Mesendoderm (in vitro differentiated cells): ENCODE measurements around the gene TMEM151B.
"Not testable (repeated sequence)": the region's sequence is repeated elsewhere in the genome, so short reads cannot be mapped to it uniquely, and the experiment has no call there.

Experiments
- DNase-seq: peaks from one replicate; pipeline ENCODE4 v3.0.0; 2013
- H2AK5ac ChIP-seq: 2 replicates; pipeline ENCODE4 v1.6.1; 2013; ENCODE audit warnings: low read length, inconsistent platforms
- H2BK120ac ChIP-seq: 2 replicates; pipeline ENCODE4 v1.6.1; 2013; ENCODE audit warnings: low read depth, mild to moderate bottlenecking, low read length, moderate library complexity, mixed read lengths
- H2BK15ac ChIP-seq: replicated peaks from 2 replicates; pipeline ENCODE4 v1.6.1; 2013; ENCODE audit warnings: low read depth, mild to moderate bottlenecking, moderate library complexity
- H2BK5ac ChIP-seq: 2 replicates; pipeline ENCODE4 v1.6.1; 2013; ENCODE audit warnings: low read length, inconsistent platforms
- H3K18ac ChIP-seq: 2 replicates; pipeline ENCODE4 v1.6.1; 2013; ENCODE audit warnings: mild to moderate bottlenecking, low read length, mixed read lengths
- H3K23ac ChIP-seq: one replicate; pipeline ENCODE4 v1.6.1; 2013; ENCODE audit warnings: low read length
- H3K27ac ChIP-seq: 2 replicates; pipeline ENCODE4 v1.5.1; 2013; ENCODE audit warnings: low read depth, mild to moderate bottlenecking, inconsistent platforms, low read length, moderate library complexity
- H3K27me3 ChIP-seq: 2 replicates; pipeline ENCODE4 v1.6.1; 2013; ENCODE audit warnings: low read length, control low read depth, mild to moderate bottlenecking, inconsistent platforms; ENCODE audit not compliant: insufficient read depth, poor library complexity
- H3K36me3 ChIP-seq: 2 replicates; pipeline ENCODE4 v1.6.1; 2013; ENCODE audit warnings: low read length, inconsistent platforms; ENCODE audit not compliant: control insufficient read depth, insufficient read depth
- H3K4ac ChIP-seq: one replicate; pipeline ENCODE4 v1.6.1; 2013; ENCODE audit warnings: low read depth, mild to moderate bottlenecking, low read length, moderate library complexity
- H3K4me1 ChIP-seq: 2 replicates; pipeline ENCODE4 v1.6.1; 2013; ENCODE audit warnings: low read depth, low read length, inconsistent platforms; ENCODE audit not compliant: control insufficient read depth
- H3K4me2 ChIP-seq: 2 replicates; pipeline ENCODE4 v1.6.1; 2013; ENCODE audit warnings: low read length
- H3K4me3 ChIP-seq: 2 replicates; pipeline ENCODE4 v1.5.1; 2013; ENCODE audit warnings: mild to moderate bottlenecking, low read length
- H3K56ac ChIP-seq: one replicate; pipeline ENCODE4 v1.6.1; 2013; ENCODE audit warnings: low read length
- H3K79me1 ChIP-seq: 2 replicates; pipeline ENCODE4 v1.6.1; 2013; ENCODE audit warnings: low read length, inconsistent platforms
- H3K79me2 ChIP-seq: 2 replicates; pipeline ENCODE4 v1.6.1; 2013; ENCODE audit warnings: mild to moderate bottlenecking, low read length; ENCODE audit not compliant: control insufficient read depth, insufficient read depth
- H3K9ac ChIP-seq: 2 replicates; pipeline ENCODE4 v1.6.1; 2013; ENCODE audit warnings: low read length, inconsistent platforms
- H4K5ac ChIP-seq: one replicate; pipeline ENCODE4 v1.6.1; 2013; ENCODE audit warnings: low read length
- H4K8ac ChIP-seq: one replicate; pipeline ENCODE4 v1.6.1; 2013; ENCODE audit warnings: low read depth, mild to moderate bottlenecking, control low read depth, low read length, moderate library complexity
- WGBS: extraction: QIAGEN DNeasy Blood & Tissue Kit; methylation state at CpG from one replicate; pipeline ENCODE4 v1.1.7; 2013; ENCODE audit warnings: low lambda C conversion rate, missing lambda C conversion rate; ENCODE audit not compliant: insufficient coverage; ENCODE audit errors: extremely low coverage; 5-methylcytosine and 5-hydroxymethylcytosine counted together

TMEM151B gene

DNA sequence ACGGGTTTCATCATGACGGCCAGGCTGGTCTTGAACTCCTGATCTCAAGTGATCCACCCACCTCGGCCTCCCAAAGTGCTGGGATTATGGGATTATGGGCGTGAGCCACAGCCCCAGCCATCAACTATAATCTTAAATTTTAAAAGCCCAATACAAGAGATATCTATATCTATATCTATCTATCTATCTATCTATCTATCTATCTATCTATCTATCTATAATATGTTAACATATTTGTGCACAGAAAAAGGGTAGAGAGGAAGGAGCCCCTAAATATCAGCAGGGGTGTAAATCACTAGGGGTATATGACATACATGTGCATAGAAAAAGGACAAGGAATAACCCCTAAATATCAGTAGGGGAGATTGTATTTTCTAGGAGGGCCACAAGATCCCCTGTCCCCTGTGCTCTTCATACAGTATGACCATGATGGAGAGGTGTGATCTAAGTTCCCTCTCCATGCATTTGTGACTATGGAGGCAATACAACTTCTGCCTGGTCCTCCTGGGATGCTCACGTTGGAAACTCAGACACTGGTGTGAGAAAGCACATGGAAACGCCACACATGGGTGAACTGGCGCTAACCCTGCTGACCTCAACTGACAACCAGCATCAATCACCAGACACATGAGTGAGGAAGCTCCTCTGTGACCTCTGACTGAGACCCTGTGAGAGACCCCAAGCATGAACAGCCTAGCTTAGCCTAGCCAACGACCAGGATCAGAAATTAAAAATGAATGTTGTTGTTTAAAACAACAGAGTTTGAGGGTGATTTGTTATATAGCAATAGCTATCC is 71.0 kb downstream of the TMEM151B start:
- Histone ChIP-seq H3K4me2 (no peak overlapping the region), H2BK15ac (no peak overlapping the region), H4K8ac (no peak overlapping the region), H3K4ac (no peak overlapping the region), H2BK120ac (no peak overlapping the region), H3K27ac (no peak overlapping the region), H3K9ac (no peak overlapping the region), H3K56ac (no peak overlapping the region), H3K27me3 (no peaks in the 10 kb centered on the region), H3K4me1 (no peaks in the 10 kb centered on the region), H3K79me2 (no peaks in the 10 kb centered on the region), H4K5ac (no peak overlapping the region), H3K36me3 (no peaks in the 10 kb centered on the region), H3K4me3 (no peak overlapping the region), H3K23ac (no peak overlapping the region), H3K79me1 (no peaks in the 10 kb centered on the region), H3K18ac (no peak overlapping the region), H2AK5ac (no peak overlapping the region), H2BK5ac (no peak overlapping the region)
- DNase-seq, result no peak
- WGBS, result no CpG with 5 or more reads among the region's 8 CpGs

DNA sequence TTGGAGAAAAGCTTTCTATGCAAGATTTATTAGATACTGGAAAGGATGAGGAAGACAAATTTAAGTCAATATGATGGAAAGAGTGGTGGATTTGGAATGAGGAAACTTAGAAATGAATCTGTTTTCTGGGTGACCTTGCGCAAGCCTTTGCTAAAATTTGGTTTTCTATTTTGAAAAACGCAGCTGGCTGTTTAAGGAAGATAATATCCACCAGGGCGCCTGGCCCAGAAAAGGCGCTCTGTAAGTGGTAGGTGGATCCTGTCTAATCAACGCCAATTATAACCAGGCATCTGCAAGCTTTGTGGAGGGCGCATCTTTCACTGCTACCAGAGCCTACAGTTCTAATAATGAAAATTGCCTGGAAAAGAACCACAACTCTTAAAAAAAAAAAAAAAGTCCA is 71.8 kb downstream of the TMEM151B start:
- Histone ChIP-seq H3K79me2 (no peaks in the 10 kb centered on the region), H3K4me1 (no peaks in the 10 kb centered on the region), H3K23ac (no peak overlapping the region), H2BK15ac (no peak overlapping the region), H2BK5ac (no peak overlapping the region), H3K27ac (no peak overlapping the region), H3K36me3 (no peaks in the 10 kb centered on the region), H3K27me3 (no peaks in the 10 kb centered on the region), H3K9ac (no peak overlapping the region), H3K4me2 (no peak overlapping the region), H4K8ac (no peak overlapping the region), H2BK120ac (no peak overlapping the region), H3K4ac (no peak overlapping the region), H3K56ac (no peak overlapping the region), H3K79me1 (no peaks in the 10 kb centered on the region), H4K5ac (no peak overlapping the region), H3K4me3 (no peak overlapping the region), H2AK5ac (no peak overlapping the region), H3K18ac (no peak overlapping the region)
- DNase-seq, result no peak
- WGBS, result no CpG with 5 or more reads among the region's 6 CpGs

DNA sequence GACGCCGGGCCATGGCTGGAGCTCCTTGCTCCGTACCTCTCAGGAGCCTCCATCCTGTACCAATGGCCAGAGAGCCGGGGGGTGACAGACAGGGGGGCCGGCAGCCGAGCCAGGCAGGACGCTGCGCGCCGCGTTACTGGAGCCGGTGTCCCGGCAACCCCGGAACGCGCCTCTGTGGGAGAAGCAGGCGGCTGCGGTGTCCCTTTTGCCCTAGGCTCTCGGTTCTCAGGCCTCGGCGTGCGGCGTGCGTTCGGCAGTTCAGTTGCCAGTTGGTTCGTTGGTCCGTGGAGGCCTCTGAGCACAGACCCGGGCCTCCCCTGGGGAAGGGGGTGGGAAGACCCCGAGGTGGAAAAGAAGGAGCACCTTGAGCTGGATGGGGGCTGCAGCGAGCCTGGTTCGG is 72.2 kb downstream of the TMEM151B start, which contains the start of gene SPATS1:
SPATS1 (plus strand) TSS at position 162 of the 400 bp plus-strand sequence. CDS start 446 bp downstream, outside the sequence.
- H2BK120ac ChIP-seq, result no peak within 1 kb of the TSS
- no peaks in the 10 kb centered on the region for H3K36me3 ChIP-seq
- H3K4me2 ChIP-seq, result peak within 1 kb of the TSS; percentile 31
- no CpG with 5 or more reads among the region's 31 CpGs for WGBS
- H3K4ac ChIP-seq, result no peak within 1 kb of the TSS
- no peak within 1 kb of the TSS for H3K18ac ChIP-seq
- no peak within 1 kb of the TSS for H4K8ac ChIP-seq
- no peak within 1 kb of the TSS for H2AK5ac ChIP-seq
- H3K79me1 ChIP-seq, result no peaks in the 10 kb centered on the region
- no peak within 1 kb of the TSS for H3K23ac ChIP-seq
- no peak within 1 kb of the TSS for H2BK5ac ChIP-seq
- no peaks in the 10 kb centered on the region for H3K4me1 ChIP-seq
- H3K79me2 ChIP-seq, result no peaks in the 10 kb centered on the region
- peak within 1 kb of the TSS; percentile 54 for H3K9ac ChIP-seq
- no peak within 1 kb of the TSS for H3K4me3 ChIP-seq
- H3K27me3 ChIP-seq, result no peaks in the 10 kb centered on the region
- peak; percentile 31 for DNase-seq
- no peak within 1 kb of the TSS for H2BK15ac ChIP-seq
- no peak within 1 kb of the TSS for H3K27ac ChIP-seq
- H3K56ac ChIP-seq, result peak within 1 kb of the TSS; percentile 60
- H4K5ac ChIP-seq, result no peak within 1 kb of the TSS

DNA sequence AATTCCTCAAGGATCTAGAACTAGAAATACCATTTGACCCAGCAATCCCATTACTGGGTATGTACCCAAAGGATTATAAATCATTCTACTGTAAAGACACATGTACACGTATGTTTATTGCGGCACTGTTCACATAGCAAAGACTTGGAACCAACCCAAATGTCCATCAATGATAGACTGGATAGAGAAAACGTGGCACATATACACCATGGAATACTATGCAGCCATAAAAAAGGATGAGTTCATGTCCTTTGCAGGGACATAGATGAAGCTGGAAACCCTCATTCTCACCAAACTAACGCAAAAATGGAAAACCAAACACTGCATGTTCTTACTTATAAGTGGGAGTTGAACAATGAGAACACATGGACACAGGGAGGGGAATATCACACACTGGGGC is 76.6 kb downstream of the TMEM151B start:
- H3K79me1 ChIP-seq, H3K18ac ChIP-seq, H3K9ac ChIP-seq, H3K4me2 ChIP-seq, H3K4ac ChIP-seq, H2BK15ac ChIP-seq, H3K56ac ChIP-seq, H2AK5ac ChIP-seq, DNase-seq, H3K79me2 ChIP-seq, H3K27ac ChIP-seq, H3K36me3 ChIP-seq, H3K4me1 ChIP-seq, H3K27me3 ChIP-seq, H3K23ac ChIP-seq, H2BK5ac ChIP-seq, H2BK120ac ChIP-seq, H4K5ac ChIP-seq, H4K8ac ChIP-seq, H3K4me3 ChIP-seq: not testable (repeated sequence)
- WGBS, result no CpG with 5 or more reads among the region's 4 CpGs

DNA sequence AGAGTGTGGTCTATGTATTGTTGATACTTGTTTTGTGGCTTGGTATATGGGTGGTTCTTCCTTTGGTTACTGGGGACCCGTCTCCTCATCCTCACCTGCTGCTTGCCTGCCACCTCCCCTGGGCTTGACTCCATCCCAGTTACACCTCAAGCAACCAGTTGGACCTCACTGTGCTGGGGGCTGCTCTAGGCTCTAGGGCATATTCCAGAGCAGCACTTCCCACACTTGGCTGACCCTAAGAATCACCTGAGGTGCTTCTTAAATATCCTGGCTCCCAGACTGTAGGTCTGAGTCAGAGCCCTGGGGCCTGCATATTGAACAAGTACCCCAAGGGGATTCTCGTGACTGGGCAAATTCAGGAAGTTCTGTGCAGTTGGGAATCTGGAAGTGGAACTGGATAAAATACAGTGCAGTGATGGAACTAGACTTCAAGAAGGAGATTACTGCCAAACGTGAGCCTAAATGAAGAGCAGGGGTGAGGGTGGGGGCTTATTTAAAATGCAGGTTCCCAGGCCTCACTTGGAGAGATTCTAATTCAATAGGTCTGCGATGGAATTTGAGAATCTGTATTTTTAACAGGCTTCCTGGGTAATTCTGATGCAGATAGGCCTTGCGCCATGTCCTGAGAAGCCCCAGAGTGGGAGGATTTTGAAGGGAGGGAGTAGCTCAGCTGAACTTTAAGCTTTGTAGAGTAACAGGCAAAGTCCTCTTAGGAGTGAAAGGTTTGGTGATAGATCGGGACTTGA is 79.8 kb downstream of the TMEM151B start:
- Histone ChIP-seq H3K23ac (no peak overlapping the region), H3K36me3 (no peaks in the 10 kb centered on the region), H3K27ac (no peak overlapping the region), H4K5ac (no peak overlapping the region), H3K56ac (no peak overlapping the region), H2BK15ac (no peak overlapping the region), H3K4me2 (no peak overlapping the region), H3K79me2 (no peaks in the 10 kb centered on the region), H2BK5ac (no peak overlapping the region), H2AK5ac (no peak overlapping the region), H3K4me3 (no peak overlapping the region), H3K4me1 (no peaks in the 10 kb centered on the region), H3K18ac (no peak overlapping the region), H4K8ac (no peak overlapping the region), H3K79me1 (no peaks in the 10 kb centered on the region), H3K27me3 (no peaks in the 10 kb centered on the region), H2BK120ac (no peak overlapping the region), H3K9ac (no peak overlapping the region), H3K4ac (no peak overlapping the region)
- DNase-seq, result peak; percentile 46
- WGBS, result no CpG with 5 or more reads among the region's 6 CpGs
